Stomach smooth muscle (tissue), 2 donors: ENCODE results near the gene DCX.
"Not testable (repeated sequence)": the region's sequence is repeated elsewhere in the genome, so short reads cannot be mapped to it uniquely, and the experiment has no call there.

Experiments
- H3K27ac ChIP-seq: one replicate; pipeline ENCODE4 v1.7.0; 2013; ENCODE audit warnings: mild to moderate bottlenecking, low read length, inconsistent platforms
- H3K27me3 ChIP-seq, 2 donors: one replicate each; pipeline ENCODE4 v1.7.0; 2013; ENCODE audit warnings: low read length in 2 of 2; ENCODE audit not compliant: insufficient read depth in 2 of 2, control insufficient read depth in 1 of 2
- H3K36me3 ChIP-seq, 2 donors: one replicate each; pipeline ENCODE4 v1.7.0; 2013; ENCODE audit warnings: low read length in 2 of 2; ENCODE audit not compliant: control insufficient read depth in 2 of 2, insufficient read depth in 2 of 2
- H3K4me1 ChIP-seq: one replicate; pipeline ENCODE4 v1.7.0; 2013; ENCODE audit warnings: low read length; ENCODE audit not compliant: control insufficient read depth, insufficient read depth
- H3K4me3 ChIP-seq, 2 donors: one replicate each; pipeline ENCODE4 v1.7.0; 2013; ENCODE audit warnings: low read length in 2 of 2
- H3K9ac ChIP-seq, 2 donors: one replicate each; pipeline ENCODE4 v1.7.0; 2013; ENCODE audit warnings: low read length in 2 of 2, mild to moderate bottlenecking in 1 of 2
- H3K9me3 ChIP-seq, 2 donors: one replicate each; pipeline ENCODE4 v1.7.0; 2013; ENCODE audit warnings: low read length in 2 of 2; ENCODE audit not compliant: control insufficient read depth in 2 of 2
- donor health status: healthy.
- donor health status: Pancreatic carcinoma.

DCX gene

GRCh38 chrX:111349101-111349500, 62.9 kb downstream of the DCX start:
- H3K36me3 ChIP-seq: no peaks in the 10 kb centered on the region
- no peak overlapping the region for H3K9ac ChIP-seq
- no peaks in the 10 kb centered on the region for H3K9me3 ChIP-seq
- H3K4me3 ChIP-seq: no peak overlapping the region
- H3K4me1 ChIP-seq: peaks cover 4% of the 10 kb centered on the region
- H3K27ac ChIP-seq: no peak overlapping the region
- no peaks in the 10 kb centered on the region for H3K27me3 ChIP-seq

- H3K4me1 ChIP-seq: peaks cover 4% of the 10 kb centered on the region
- H3K27me3 ChIP-seq: no peaks in the 10 kb centered on the region
These were observed 63.6 kb downstream of the DCX start for GRCh38 chrX:111348429-111348828.

GRCh38 chrX:111346150-111346549, 65.8 kb downstream of the DCX start:
- H3K36me3 ChIP-seq: not testable (repeated sequence)

More at GRCh38 chrX:111348429-111348828, 63.6 kb downstream of the DCX start:
- Histone ChIP-seq H3K36me3 (no peaks in the 10 kb centered on the region), H3K4me3 (no peak overlapping the region), H3K27ac (no peak overlapping the region), H3K9ac (no peak overlapping the region), H3K9me3 (no peaks in the 10 kb centered on the region)

GRCh38 chrX:111340054-111340453, 71.9 kb downstream of the DCX start:
- peaks cover 0 to 8% of the 10 kb centered on the region in 2 donors for H3K27me3 ChIP-seq
- H3K9ac ChIP-seq: no peak overlapping the region
- no peaks in the 10 kb centered on the region for H3K36me3 ChIP-seq
- H3K27ac ChIP-seq: no peak overlapping the region
- H3K9me3 ChIP-seq: no peaks in the 10 kb centered on the region
- no peak overlapping the region for H3K4me3 ChIP-seq
- no peaks in the 10 kb centered on the region for H3K4me1 ChIP-seq

More at GRCh38 chrX:111346150-111346549, 65.8 kb downstream of the DCX start:
- H3K4me3 ChIP-seq, H3K27ac ChIP-seq, H3K4me1 ChIP-seq, H3K27me3 ChIP-seq, H3K9me3 ChIP-seq, H3K9ac ChIP-seq: not testable (repeated sequence)

- no peak overlapping the region for H3K9ac ChIP-seq
- H3K4me3 ChIP-seq: no peak overlapping the region
- H3K4me1 ChIP-seq: no peaks in the 10 kb centered on the region
- H3K27ac ChIP-seq: no peak overlapping the region
- peaks cover 0 to 12% of the 10 kb centered on the region in 2 donors for H3K27me3 ChIP-seq
- H3K9me3 ChIP-seq: no peaks in the 10 kb centered on the region
- H3K36me3 ChIP-seq: no peaks in the 10 kb centered on the region
These were observed 72.8 kb downstream of the DCX start for GRCh38 chrX:111339212-111339611.

GRCh38 chrX:111338095-111338698, 73.8 kb downstream of the DCX start:
- H3K36me3 ChIP-seq: no peaks in the 10 kb centered on the region
- H3K9me3 ChIP-seq: no peaks in the 10 kb centered on the region
- no peaks in the 10 kb centered on the region for H3K4me1 ChIP-seq
- no peak overlapping the region for H3K4me3 ChIP-seq
- peaks cover 0 to 12% of the 10 kb centered on the region in 2 donors for H3K27me3 ChIP-seq
- no peak overlapping the region for H3K9ac ChIP-seq
- H3K27ac ChIP-seq: no peak overlapping the region

GRCh38 chrX:111337067-111337637, 74.8 kb downstream of the DCX start:
- Histone ChIP-seq H3K36me3 (no peaks in the 10 kb centered on the region), H3K27ac (no peak overlapping the region), H3K27me3 (peaks cover 0 to 14% of the 10 kb centered on the region in 2 donors)

GRCh38 chrX:111336141-111336540, 75.9 kb downstream of the DCX start:
- Histone ChIP-seq H3K27me3 (peaks cover 0 to 14% of the 10 kb centered on the region in 2 donors), H3K4me1 (no peaks in the 10 kb centered on the region), H3K36me3 (no peaks in the 10 kb centered on the region), H3K4me3 (no peak overlapping the region), H3K9me3 (no peaks in the 10 kb centered on the region), H3K9ac (no peak overlapping the region), H3K27ac (no peak overlapping the region)

More at GRCh38 chrX:111337067-111337637, 74.8 kb downstream of the DCX start:
- Histone ChIP-seq H3K9ac (no peak overlapping the region), H3K9me3 (no peaks in the 10 kb centered on the region), H3K4me1 (no peaks in the 10 kb centered on the region), H3K4me3 (no peak overlapping the region)

- H3K9ac ChIP-seq: no peak overlapping the region
- H3K36me3 ChIP-seq: no peaks in the 10 kb centered on the region
- H3K9me3 ChIP-seq: peaks cover 0 to 5% of the 10 kb centered on the region in 2 donors
- no peaks in the 10 kb centered on the region for H3K4me1 ChIP-seq
- peaks cover 0 to 15% of the 10 kb centered on the region in 2 donors for H3K27me3 ChIP-seq
- H3K4me3 ChIP-seq: no peak overlapping the region
- H3K27ac ChIP-seq: no peak overlapping the region
These were observed 82.6 kb downstream of the DCX start for GRCh38 chrX:111329370-111329769.

GRCh38 chrX:111328858-111329257, 83.1 kb downstream of the DCX start:
- Histone ChIP-seq H3K9ac (no peak overlapping the region), H3K27ac (no peak overlapping the region), H3K4me1 (no peaks in the 10 kb centered on the region), H3K9me3 (peaks cover 0 to 5% of the 10 kb centered on the region in 2 donors), H3K27me3 (peaks cover 0 to 15% of the 10 kb centered on the region in 2 donors), H3K4me3 (no peak overlapping the region), H3K36me3 (no peaks in the 10 kb centered on the region)

GRCh38 chrX:111322231-111322855, 89.6 kb downstream of the DCX start:
- Histone ChIP-seq H3K4me3 (no peak overlapping the region), H3K27ac (no peak overlapping the region), H3K27me3 (peaks cover 0 to 20% of the 10 kb centered on the region in 2 donors), H3K36me3 (no peaks in the 10 kb centered on the region), H3K9me3 (no peaks in the 10 kb centered on the region), H3K4me1 (no peaks in the 10 kb centered on the region), H3K9ac (no peak overlapping the region)
